LHCN-M2 (cell line): ENCODE results near the gene AGRN. TPM values are rescaled to one million over a fixed set of nuclear protein-coding genes. Genes with fewer than 3 reads are reported as not detected.
"Not testable (repeated sequence)": the region's sequence is repeated elsewhere in the genome, so short reads cannot be mapped to it uniquely, and the experiment has no call there.

Source experiments
- DNase-seq: peaks from one replicate; pipeline ENCODE4 v3.0.0-alpha.2; 2012; ENCODE audit warnings: low read depth
- total RNA-seq: library from RNA; depleted of rRNA; stranded (reverse); fragments of >200 nt; gene quantifications from 2 replicates; pipeline ENCODE4 v1.2.3, GENCODE V29; 2014

The AGRN gene
- total RNA-seq, 1 experiment from 2014 or later, result 13.3 TPM

DNA sequence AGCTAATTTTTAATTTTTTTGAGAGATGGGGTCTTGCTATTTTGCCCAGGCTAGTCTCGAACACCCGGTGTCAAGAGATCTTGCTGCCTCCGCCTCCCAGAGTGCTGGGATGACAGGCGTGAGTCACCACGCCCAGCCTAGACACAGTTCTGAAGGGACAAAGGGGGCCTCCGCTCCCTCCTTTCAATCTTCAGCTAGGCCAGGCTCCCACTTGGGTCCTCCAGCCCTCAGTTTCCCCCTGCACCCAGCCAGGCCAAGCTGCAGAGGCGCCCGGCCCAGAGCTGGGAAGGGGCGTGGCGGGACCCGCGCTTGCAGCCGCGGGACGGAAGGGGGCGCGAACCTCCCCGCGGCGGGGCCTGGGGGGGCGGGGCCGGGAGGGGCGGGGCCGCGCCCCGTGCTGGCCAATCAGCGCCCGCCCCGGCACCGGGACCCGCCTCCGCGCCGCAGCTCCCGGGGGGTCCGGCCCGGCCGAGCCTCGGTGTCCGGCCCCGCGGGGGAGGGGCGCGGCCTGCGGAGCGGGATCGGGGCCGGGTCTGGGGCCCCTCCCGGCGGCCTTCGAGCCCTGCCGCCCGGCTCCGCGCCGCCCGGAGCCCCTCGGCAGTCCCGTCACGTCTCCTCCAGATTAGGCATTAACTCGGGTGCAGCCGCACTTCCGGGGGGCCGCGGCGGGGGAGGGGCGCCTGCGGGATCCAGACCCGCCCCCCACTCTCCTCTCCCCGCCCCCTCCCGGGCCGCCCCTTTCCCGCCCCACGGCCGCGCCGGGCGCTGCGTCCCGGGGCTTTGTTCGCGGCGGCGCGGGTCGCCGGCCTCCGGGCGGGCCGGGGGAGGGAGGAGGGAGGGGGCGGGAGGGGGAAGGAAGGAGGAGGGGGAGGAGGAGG, 559 bp upstream of the AGRN start:
- DNase-seq, result peak; percentile 71

DNA sequence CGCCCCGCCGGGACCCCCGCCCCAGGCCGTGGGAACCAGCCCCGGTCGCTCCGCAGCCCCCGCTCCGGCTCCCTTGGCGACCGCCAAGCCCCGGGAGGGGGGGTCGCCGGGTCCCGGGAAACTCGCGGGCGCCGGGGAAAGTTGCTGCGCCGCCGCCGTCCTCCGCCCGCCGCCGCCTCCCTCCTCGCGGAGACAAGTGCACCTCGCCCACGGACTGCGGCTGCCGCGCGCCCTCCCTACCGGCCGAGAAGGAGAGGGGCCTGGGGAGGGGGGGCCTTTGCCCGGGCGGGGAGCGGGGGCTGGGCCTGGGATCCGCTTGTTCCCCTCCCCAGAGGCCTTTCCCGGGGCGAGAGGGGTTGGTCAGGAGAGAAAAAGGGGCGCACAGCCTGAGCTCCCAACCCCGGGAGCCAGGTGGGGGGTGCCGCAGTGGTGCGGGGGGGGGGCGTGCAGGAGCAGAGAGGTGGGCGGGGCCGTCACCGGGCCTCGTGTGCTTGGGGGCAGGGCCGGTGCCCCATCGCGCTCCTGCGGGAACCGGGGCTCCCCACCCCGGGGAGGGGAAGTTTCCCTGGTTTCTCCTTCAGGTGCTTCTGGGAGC, 592 bp downstream of the AGRN start:
- DNase-seq, result no peak

DNA sequence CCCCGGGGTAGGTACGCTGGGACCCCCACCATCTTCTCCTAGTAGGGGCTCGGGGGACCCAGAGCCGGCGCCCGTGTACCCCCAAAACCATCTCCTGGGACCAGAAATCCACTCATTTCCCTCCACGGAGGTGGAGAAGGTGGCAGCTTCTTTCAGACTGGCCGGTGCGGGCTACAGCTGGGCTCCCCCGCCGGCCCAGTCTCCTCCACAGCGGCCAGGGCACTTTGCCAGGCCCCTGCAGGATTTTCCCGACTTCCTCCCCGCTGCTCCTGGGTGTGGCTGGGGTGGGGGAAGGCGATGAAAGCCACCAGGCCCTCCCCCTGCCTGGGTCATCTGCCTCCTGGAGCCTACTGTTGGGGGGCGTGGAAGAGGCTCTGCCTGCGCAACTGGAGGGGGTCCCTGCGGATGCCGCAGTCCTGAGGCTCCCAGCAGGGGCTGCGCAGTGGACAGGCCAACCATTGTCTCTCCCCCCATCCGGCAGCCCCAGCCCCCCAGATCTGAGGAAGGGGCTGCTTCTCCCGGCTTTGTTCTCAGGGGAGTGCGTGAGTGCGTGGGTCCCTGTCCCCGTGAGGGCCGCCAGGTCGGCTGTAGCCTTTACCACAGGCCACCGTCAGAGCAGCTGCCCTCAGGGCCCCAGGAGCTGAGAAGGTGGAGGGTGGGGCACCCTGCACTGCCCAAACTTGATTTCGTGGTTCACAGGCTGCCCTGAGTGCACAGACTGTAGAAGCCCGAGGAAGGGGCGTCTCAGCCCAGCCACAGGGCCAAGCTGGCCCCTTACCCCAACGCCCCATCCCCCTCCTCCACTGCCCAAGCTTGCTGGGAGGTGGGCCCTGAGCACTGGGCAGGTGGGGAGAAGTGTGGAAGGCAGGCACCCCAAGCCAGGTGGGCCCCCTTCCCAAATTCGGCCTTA, 1.3 kb downstream of the AGRN start:
- peak; percentile 61 for DNase-seq

- no peak for DNase-seq
These were observed 2.0 kb downstream of the AGRN start for GRCh38 chr1:1021920-1022259.

GRCh38 chr1:1022302-1023009, 2.5 kb downstream of the AGRN start:
- DNase-seq, result no peak

DNA sequence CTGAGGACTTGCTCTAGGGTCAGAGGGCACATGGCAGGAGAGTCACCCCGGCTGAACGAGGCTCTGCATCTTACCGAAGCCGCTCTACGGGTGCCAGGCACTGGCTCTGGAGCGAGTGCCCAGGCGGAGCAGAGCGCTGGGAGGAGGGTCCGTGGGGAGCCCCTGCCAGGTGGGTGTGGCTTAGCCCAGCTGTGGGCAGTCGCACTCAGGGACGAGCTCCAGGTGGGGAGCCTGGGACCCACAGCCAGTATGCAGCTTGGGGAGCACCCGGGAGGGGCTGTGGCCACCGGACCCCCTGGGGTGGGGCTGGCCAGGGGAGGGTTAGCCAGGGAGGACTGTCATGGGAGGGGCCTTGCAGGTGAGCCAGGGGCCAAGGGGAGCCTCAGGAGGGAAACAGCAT, 3.8 kb downstream of the AGRN start:
- DNase-seq, result no peak

DNA sequence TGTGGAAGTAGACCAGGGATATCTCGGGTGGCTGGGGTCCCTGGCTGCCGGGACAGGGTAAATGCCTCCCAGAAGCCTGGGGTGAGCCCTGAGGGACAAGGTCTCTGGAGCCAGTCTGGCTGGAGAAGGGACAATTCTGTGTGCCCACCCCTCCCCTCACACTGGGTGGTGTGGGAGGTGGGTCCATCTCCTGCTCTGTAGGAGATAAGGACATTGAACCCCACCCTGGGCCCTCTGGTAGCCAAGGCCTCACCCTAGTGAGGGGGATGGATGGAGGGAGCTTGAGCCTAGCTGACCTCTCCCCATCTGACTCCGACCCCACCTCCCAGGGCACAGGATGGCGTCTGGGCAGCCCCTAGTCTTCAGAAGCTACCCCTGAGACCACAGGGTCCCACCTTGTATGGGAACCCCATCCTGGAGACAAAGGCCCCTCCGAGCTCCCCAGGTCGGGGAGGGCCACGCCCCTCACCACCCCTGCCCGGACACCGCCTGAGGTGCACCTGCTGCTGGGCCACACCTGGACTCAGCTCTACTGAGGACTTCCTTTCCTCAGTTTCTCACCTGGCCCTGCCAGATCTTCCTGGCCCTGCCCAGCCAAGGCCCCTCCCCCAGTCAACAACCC, 4.3 kb downstream of the AGRN start:
- no peak for DNase-seq

DNA sequence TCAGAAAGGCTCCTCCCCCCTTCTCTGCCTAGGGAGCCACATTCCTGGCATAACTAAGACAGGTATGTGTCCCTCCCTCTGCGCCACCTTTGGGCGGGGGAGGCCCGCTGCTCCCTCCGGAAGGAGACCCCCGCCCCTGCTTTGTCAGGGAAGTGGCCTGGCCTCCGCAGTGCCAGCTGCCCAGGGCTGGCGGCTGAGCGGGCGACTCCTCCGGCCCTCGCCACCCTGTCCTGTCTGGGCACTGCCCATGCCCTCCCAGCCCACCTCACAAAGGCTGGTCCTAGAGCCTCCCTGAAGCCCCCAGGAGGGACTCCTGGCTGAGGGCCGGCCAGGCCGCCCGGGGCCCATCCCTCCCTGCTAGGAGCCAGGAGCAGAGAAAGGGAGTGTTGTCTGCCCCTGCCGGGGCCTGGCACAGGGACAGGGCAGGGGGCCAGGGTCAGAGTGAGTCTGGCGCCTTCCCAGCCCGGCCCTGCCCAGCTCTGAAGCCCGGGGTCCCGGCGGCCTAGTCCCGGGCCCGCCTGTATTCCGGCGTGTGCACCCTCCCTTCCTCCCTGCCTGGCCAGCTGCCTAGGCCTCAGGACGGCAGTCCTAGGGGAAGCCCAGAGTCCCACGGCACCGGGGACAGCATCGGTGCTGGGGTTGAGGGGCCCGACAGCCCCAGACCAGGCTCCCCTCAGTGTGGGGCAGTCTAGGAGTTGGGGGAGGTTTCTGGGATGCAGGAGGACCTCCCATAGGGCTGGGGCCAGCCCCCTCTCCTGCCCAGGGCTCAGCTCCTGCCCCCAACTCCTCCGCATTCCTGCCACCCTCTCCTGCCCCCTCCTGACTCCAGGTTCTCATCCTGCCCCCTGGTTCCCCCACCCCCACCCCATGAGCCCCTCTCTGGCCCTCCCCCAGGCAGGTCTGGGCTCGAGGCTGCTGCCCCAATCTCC, 5.1 kb downstream of the AGRN start:
- no peak for DNase-seq

GRCh38 chr1:1025730-1026129, 5.8 kb downstream of the AGRN start:
- no peak for DNase-seq

- no peak for DNase-seq
These were observed 6.9 kb downstream of the AGRN start for GRCh38 chr1:1026599-1027413.

- no peak for DNase-seq
These were observed 7.9 kb downstream of the AGRN start for GRCh38 chr1:1027791-1028190.

DNA sequence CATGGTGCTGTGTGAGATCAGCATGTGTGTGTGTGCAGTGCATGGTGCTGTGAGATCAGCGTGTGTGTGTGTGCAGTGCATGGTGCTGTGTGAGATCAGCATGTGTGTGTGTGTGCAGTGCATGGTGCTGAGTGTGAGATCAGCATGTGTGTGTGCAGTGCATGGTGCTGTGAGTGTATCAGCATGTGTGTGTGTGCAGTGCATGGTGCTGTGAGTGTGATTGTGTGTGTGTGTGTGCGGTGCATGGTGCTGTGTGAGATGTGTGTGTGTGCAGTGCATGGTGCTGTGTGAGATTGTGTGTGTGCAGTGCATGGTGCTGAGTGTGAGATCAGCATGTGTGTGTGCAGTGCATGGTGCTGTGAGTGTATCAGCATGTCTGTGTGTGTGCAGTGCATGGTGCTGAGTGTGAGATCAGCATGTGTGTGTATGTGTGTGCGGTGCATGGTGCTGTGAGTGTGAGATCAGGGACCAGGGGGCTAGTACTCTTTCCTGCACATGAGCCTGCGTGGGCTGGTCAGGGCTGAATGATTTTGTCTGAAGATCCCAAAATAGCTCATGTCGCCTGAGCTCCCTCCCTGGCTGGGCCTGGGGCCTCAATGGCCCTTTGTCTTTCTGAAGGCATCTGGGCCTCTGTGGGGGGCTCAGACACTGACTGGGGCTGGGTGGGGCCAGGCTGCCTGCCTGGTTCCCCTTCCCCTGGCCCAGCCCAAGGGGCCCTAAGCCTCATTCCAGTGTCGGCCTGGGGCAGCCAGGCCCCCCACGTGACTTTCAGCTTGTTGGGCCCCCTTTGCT, 11.1 kb downstream of the AGRN start:
- DNase-seq, result not testable (repeated sequence)

GRCh38 chr1:1031659-1032235, 11.8 kb downstream of the AGRN start:
- no peak for DNase-seq

DNA sequence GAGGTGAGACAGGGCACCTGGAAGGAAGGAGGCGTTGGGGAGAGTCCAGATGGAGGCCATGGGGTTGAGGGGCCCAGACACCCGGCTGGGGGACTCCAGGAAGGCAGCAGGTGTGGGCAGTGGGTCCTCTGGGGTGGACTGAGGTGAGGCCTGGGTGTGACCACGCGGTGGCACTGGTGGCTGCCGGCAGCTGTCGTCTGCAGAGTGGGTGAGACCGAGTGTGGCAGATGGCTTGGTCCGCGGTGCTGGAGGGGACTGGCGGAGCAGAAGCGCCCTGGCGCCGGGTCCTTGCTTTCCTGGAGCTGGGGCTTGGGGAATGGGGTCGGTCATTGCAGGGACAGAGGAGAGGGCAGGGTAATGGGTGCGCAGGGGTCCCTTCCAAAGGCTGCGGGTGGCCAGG, 12.5 kb downstream of the AGRN start:
- DNase-seq, result no peak

DNA sequence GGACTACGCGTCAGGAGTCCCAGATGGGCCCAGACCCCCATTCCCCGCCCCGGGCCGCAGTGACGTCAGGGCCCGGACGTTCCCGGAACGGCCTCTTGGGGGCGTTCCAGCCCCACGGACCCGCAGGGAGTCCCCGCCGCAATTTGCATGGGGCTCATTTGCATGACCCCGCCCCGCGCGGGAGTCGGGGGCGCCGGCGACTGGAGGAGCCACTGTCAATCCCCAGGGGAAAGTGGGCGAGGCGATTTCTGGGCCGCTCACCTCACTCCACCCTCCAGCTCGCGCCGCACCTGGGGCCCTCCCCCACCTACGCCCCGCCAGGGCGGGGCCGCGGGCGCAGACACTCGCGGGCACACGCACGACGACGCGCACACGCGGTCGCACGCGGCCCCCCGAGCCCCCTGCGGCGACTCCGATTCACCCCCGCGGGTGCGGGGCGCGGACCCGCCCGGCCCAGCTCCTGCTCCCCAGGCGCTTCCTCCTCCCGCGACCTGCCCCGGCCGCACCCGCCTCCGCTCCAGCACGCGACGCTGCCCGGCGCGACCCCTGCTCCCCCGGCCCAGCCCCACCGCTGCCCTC, 13.2 kb downstream of the AGRN start:
- DNase-seq, result peak; percentile 47

- no peak for DNase-seq
These were observed 14.0 kb downstream of the AGRN start for GRCh38 chr1:1033731-1034438.

- DNase-seq, result no peak
These were observed 14.5 kb downstream of the AGRN start for GRCh38 chr1:1034439-1034781.
